Right lobe of liver (tissue), 4 donors: ENCODE data around the gene TMEM192.
"Not testable (repeated sequence)": the region's sequence is repeated elsewhere in the genome, so short reads cannot be mapped to it uniquely, and the experiment has no call there.

Experiments
- POLR2A ChIP-seq: fragments of 450-650 bp; IDR thresholded peaks from one replicate; pipeline ENCODE4 v1.6.1; 2017; ENCODE audit warnings: antibody characterized with exemption, mild to moderate bottlenecking
- TF ChIP-seq, protein P1 (sequence below), 4 donors: fragments of 200-600 bp in 3 of 4; fragments of 450-650 bp in 1 of 4; IDR thresholded peaks; one replicate each; pipeline versions ENCODE4 v1.5.1 to v1.8.0; 2016 to 2022; ENCODE audit warnings: antibody characterized with exemption in 4 of 4, mild to moderate bottlenecking in 2 of 4
- donor health status: DM: no; HTN: no; CAD: no.
- donor health status: DM: no; HTN: no; CAD: no.
- donor health status: DM: no; HTN: yes; CAD: no.

DNA sequence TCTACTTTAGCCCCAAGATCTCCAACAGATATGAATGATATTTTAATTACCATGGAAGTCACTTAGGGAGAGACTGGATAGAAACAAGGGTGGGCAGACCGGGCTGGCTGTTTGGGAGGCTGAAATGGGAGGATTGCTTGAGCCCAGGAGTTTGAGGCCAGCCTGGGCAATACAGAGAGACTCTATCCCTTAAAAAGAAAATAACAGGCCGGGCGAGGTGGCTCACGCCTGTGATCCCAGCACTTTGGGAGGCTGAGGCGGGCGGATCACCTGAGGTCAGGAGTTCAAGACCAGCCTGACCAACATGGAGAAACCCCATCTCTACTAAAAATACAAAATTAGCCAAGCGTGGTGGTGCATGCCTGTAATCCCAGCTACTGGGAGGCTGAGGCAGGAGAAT lies 27.9 kb downstream of the TMEM192 start:
- TF ChIP-seq, protein P1, sequence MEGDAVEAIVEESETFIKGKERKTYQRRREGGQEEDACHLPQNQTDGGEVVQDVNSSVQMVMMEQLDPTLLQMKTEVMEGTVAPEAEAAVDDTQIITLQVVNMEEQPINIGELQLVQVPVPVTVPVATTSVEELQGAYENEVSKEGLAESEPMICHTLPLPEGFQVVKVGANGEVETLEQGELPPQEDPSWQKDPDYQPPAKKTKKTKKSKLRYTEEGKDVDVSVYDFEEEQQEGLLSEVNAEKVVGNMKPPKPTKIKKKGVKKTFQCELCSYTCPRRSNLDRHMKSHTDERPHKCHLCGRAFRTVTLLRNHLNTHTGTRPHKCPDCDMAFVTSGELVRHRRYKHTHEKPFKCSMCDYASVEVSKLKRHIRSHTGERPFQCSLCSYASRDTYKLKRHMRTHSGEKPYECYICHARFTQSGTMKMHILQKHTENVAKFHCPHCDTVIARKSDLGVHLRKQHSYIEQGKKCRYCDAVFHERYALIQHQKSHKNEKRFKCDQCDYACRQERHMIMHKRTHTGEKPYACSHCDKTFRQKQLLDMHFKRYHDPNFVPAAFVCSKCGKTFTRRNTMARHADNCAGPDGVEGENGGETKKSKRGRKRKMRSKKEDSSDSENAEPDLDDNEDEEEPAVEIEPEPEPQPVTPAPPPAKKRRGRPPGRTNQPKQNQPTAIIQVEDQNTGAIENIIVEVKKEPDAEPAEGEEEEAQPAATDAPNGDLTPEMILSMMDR (IDR thresholded peaks at IDR 0.05) = not testable (repeated sequence)
- not testable (repeated sequence) for TF ChIP-seq POLR2A
